Lower lobe of right lung (tissue), 2 donors: ENCODE measurements around the gene CRYBB3. TPM values are rescaled to one million over a fixed set of nuclear protein-coding genes. Genes with fewer than 3 reads are reported as not detected.
"Not testable (repeated sequence)": the region's sequence is repeated elsewhere in the genome, so short reads cannot be mapped to it uniquely, and the experiment has no call there.

Source experiments
- ATAC-seq, 2 donors: fragments of 200-7000 bp; cut with Tn5 transposase; one replicate each; pipeline ENCODE4 v1.9.1; 2020 to 2022; ENCODE audit warnings: mild to moderate bottlenecking in 2 of 2, moderate library complexity in 2 of 2
- DNase-seq: peaks from one replicate; pipeline ENCODE4 v3.0.0-alpha.2; 2020
- H3K27ac ChIP-seq: fragments of 200-600 bp; one replicate; pipeline ENCODE4 v1.8.0; 2022
- H3K27me3 ChIP-seq: fragments of 200-600 bp; one replicate; pipeline ENCODE4 v1.8.0; 2022; ENCODE audit warnings: low read depth
- H3K36me3 ChIP-seq: fragments of 200-600 bp; one replicate; pipeline ENCODE4 v1.8.0; 2022; ENCODE audit warnings: mild to moderate bottlenecking
- H3K4me1 ChIP-seq: fragments of 200-600 bp; one replicate; pipeline ENCODE4 v1.8.0; 2022
- H3K4me3 ChIP-seq: fragments of 200-600 bp; one replicate; pipeline ENCODE4 v1.8.0; 2022; ENCODE audit warnings: mild to moderate bottlenecking
- H3K9me3 ChIP-seq: fragments of 200-600 bp; one replicate; pipeline ENCODE4 v1.8.0; 2022
- CTCF ChIP-seq: fragments of 200-600 bp; IDR thresholded peaks from one replicate; pipeline ENCODE4 v1.8.0; 2022; ENCODE audit warnings: antibody characterized with exemption, mild to moderate bottlenecking
- intact Hi-C: fragments of 100-400 bp; cut with DNase I; formaldehyde crosslinking; loops from one replicate; pipeline ENCODE4 v1.11.0; 2022
- total RNA-seq: library from RNA; stranded (reverse); fragmentation: NEBNext Ultra II Directional; extraction: Animal tissue kit (Norgen Biotek cat#: 25700); gene quantifications from one replicate; pipeline ENCODE4 v1.2.1, GENCODE V29; 2021
- donor health status: DM: no; HTN: yes; CAD: no; lungs with severe emphysema.

Gene CRYBB3
- total RNA-seq, 1 donor from 2014 or later = 0.74 TPM

GRCh38 chr22:25232301-25232700, 32.6 kb downstream of the CRYBB3 start:
- H3K4me1 ChIP-seq = no peaks in the 10 kb centered on the region
- no peaks in the 10 kb centered on the region for H3K36me3 ChIP-seq
- ATAC-seq (no peak), DNase-seq (no peak)
- TF ChIP-seq CTCF = no peak
- intact Hi-C loops = no loop called here
- no peaks in the 10 kb centered on the region for H3K9me3 ChIP-seq
- no peak overlapping the region for H3K27ac ChIP-seq
- H3K4me3 ChIP-seq = no peak overlapping the region
- H3K27me3 ChIP-seq = peaks cover 36% of the 10 kb centered on the region

- H3K4me1 ChIP-seq, H3K27ac ChIP-seq, H3K36me3 ChIP-seq, H3K4me3 ChIP-seq, intact Hi-C loops, DNase-seq, H3K9me3 ChIP-seq, ATAC-seq: not testable (repeated sequence)
- peaks cover 39% of the 10 kb centered on the region for H3K27me3 ChIP-seq
Measured at GRCh38 chr22:25233706-25234105, 34.0 kb downstream of the CRYBB3 start.

GRCh38 chr22:25235547-25236290, 36.1 kb downstream of the CRYBB3 start:
- DNase-seq = peak; percentile 76
- Histone ChIP-seq H3K27ac (no peak overlapping the region), H3K36me3 (no peaks in the 10 kb centered on the region), H3K9me3 (no peaks in the 10 kb centered on the region), H3K4me1 (no peaks in the 10 kb centered on the region), H3K27me3 (peaks cover 39% of the 10 kb centered on the region), H3K4me3 (no peak overlapping the region)
- ATAC-seq = peak; percentile 89 to 91
- intact Hi-C loops = no loop called here
- TF ChIP-seq CTCF = peak; percentile 58

- Histone ChIP-seq H3K27ac (no peak overlapping the region), H3K9me3 (no peaks in the 10 kb centered on the region), H3K4me3 (no peak overlapping the region), H3K4me1 (no peaks in the 10 kb centered on the region), H3K27me3 (peaks cover 39% of the 10 kb centered on the region), H3K36me3 (no peaks in the 10 kb centered on the region)
- no peak for TF ChIP-seq CTCF
- ATAC-seq = no peak
- intact Hi-C loops = no loop called here
- DNase-seq = no peak
Measured at GRCh38 chr22:25236417-25236816, 36.8 kb downstream of the CRYBB3 start.

- Histone ChIP-seq H3K27ac (no peak overlapping the region), H3K27me3 (peaks cover 39% of the 10 kb centered on the region), H3K4me3 (no peak overlapping the region), H3K36me3 (no peaks in the 10 kb centered on the region), H3K9me3 (no peaks in the 10 kb centered on the region), H3K4me1 (no peaks in the 10 kb centered on the region)
- intact Hi-C loops = no loop called here
- no peak for ATAC-seq
- TF ChIP-seq CTCF = no peak
- no peak for DNase-seq
Measured at GRCh38 chr22:25237503-25237902, 37.8 kb downstream of the CRYBB3 start.

- DNase-seq, H3K36me3 ChIP-seq, ATAC-seq, H3K4me3 ChIP-seq, H3K27ac ChIP-seq, intact Hi-C loops, H3K9me3 ChIP-seq, H3K4me1 ChIP-seq: not testable (repeated sequence)
- H3K27me3 ChIP-seq = peaks cover 36% of the 10 kb centered on the region
Measured at GRCh38 chr22:25238058-25238457, 38.4 kb downstream of the CRYBB3 start.

- H3K27ac ChIP-seq, H3K4me3 ChIP-seq, intact Hi-C loops, H3K36me3 ChIP-seq, ATAC-seq, H3K9me3 ChIP-seq, H3K27me3 ChIP-seq, DNase-seq, H3K4me1 ChIP-seq: not testable (repeated sequence)
Measured at GRCh38 chr22:25255169-25255568, 55.5 kb downstream of the CRYBB3 start.

Other genes with a start within 250 kb of the CRYBB3 start
- gene KIAA1671, start 247.1 kb upstream of the CRYBB3 start, total RNA-seq = 40.7 TPM
- not detected for gene CRYBB2, start 19.8 kb downstream of the CRYBB3 start, total RNA-seq